SHP77 (cell line): ENCODE results near the gene G3BP1.
"Not testable (repeated sequence)": the region's sequence is repeated elsewhere in the genome, so short reads cannot be mapped to it uniquely, and the experiment has no call there.

ENCODE experiments used
- DNase-seq, 2 experiments: peaks; one replicate each; lab custom pipeline; 2025; lab: John Stamatoyannopoulos, UW

G3BP1 gene

GRCh38 chr5:151798674-151799073 lies 26.9 kb downstream of the G3BP1 start:
- DNase-seq: no peak

- no peak for DNase-seq
Measured at GRCh38 chr5:151799407-151799806, 27.7 kb downstream of the G3BP1 start.

- no peak for DNase-seq
Measured at GRCh38 chr5:151800532-151800931, 28.8 kb downstream of the G3BP1 start.

GRCh38 chr5:151805414-151806223 lies 33.9 kb downstream of the G3BP1 start:
- DNase-seq: no peak

- no peak for DNase-seq
Measured at GRCh38 chr5:151808451-151809169, 36.9 kb downstream of the G3BP1 start.

- no peak for DNase-seq
Measured at GRCh38 chr5:151810449-151810848, 38.7 kb downstream of the G3BP1 start.

- no peak for DNase-seq
Measured at GRCh38 chr5:151810897-151811296, 39.1 kb downstream of the G3BP1 start.

- DNase-seq: no peak
Measured at GRCh38 chr5:151811593-151812321, 40.0 kb downstream of the G3BP1 start.

GRCh38 chr5:151812757-151813309 lies 41.1 kb downstream of the G3BP1 start:
- DNase-seq: no peak

GRCh38 chr5:151815051-151815450 lies 43.3 kb downstream of the G3BP1 start:
- no peak for DNase-seq

- no peak for DNase-seq
Measured at GRCh38 chr5:151819830-151820229, 48.1 kb downstream of the G3BP1 start.

GRCh38 chr5:151820271-151820670 lies 48.5 kb downstream of the G3BP1 start:
- DNase-seq: no peak

GRCh38 chr5:151820903-151821302 lies 49.1 kb downstream of the G3BP1 start:
- DNase-seq: no peak

GRCh38 chr5:151822141-151822540 lies 50.4 kb downstream of the G3BP1 start:
- DNase-seq: no peak

GRCh38 chr5:151825445-151825844 lies 53.7 kb downstream of the G3BP1 start:
- DNase-seq: peak; percentile 27 to 52

- no peak for DNase-seq
Measured at GRCh38 chr5:151829370-151829769, 57.6 kb downstream of the G3BP1 start.

GRCh38 chr5:151832843-151833242 lies 61.1 kb downstream of the G3BP1 start:
- not testable (repeated sequence) for DNase-seq

- DNase-seq: no peak
Measured at GRCh38 chr5:151846765-151847164, 75.0 kb downstream of the G3BP1 start.

GRCh38 chr5:151847871-151848270 lies 76.1 kb downstream of the G3BP1 start:
- no peak for DNase-seq

GRCh38 chr5:151855701-151856100 lies 83.9 kb downstream of the G3BP1 start:
- no peak for DNase-seq

- DNase-seq: no peak
Measured at GRCh38 chr5:151856861-151857260, 85.1 kb downstream of the G3BP1 start.

- not testable (repeated sequence) for DNase-seq
Measured at GRCh38 chr5:151860867-151861266, 89.1 kb downstream of the G3BP1 start.
